A549 treated with Hydrocortisone at 1 μM for 4 hours (cell line): ENCODE data around the gene DAZ2. TPM values are rescaled to one million over a fixed set of nuclear protein-coding genes. Genes with fewer than 3 reads are reported as not detected.

Source experiments
- total RNA-seq: library from RNA; stranded (reverse); fragments of 200-300 nt; extraction: Qiagen RNA extraction; gene quantifications from 5 replicates; pipeline ENCODE4 v1.2.3, GENCODE V29; 2022

Gene DAZ2
- not detected in 5 replicates for total RNA-seq

GRCh38 chrY:23219233-23219632 is at the start of gene DAZ2:
Gene DAZ2 (plus strand): TSS chrY:23219533. CDS start chrY:23219741, 208 bp downstream.

GRCh38 chrY:23198908-23199307 is 20.4 kb upstream of the DAZ2 start, which contains the start of gene DAZ1:
Gene DAZ1 (minus strand): TSS chrY:23199008. CDS start chrY:23198800, 208 bp downstream.

Other genes starting within 250 kb of the DAZ2 start
- gene BPY2, start 235.3 kb upstream of the DAZ2 start, total RNA-seq, result not detected in 5 replicates
- not detected in 5 replicates for gene DAZ1, start 20.5 kb upstream of the DAZ2 start, total RNA-seq